Endothelial cell of umbilical vein (primary cell): ENCODE measurements around the gene ARHGEF28. TPM values are rescaled to one million over a fixed set of nuclear protein-coding genes. Genes with fewer than 3 reads are reported as not detected.
A peak's percentile ranks its signal among the peaks of the same experiment; 100 is the strongest.

Experiments used
- BruUV-seq: library from RNA; stranded (reverse); fragments of 400-500 nt; replicated peaks from 2 replicates; lab custom pipeline; 2021; lab: Mats Ljungman, UMichigan
- CTCF ChIA-PET: fragments of 300-600, 350-600 bp; sonication (Branson Sonifier 250); formaldehyde crosslinking; loops from one replicate; lab custom pipeline; 2021; ENCODE audit warnings: antibody characterized with exemption, inconsistent platforms; lab: Charles Lee
- POLR2A ChIA-PET: fragments of 300-600, 350-600 bp; sonication (Branson Sonifier 250); formaldehyde crosslinking; loops from one replicate; lab custom pipeline; 2021; ENCODE audit warnings: antibody characterized with exemption, inconsistent platforms; lab: Charles Lee
- DNase-seq: peaks from one replicate; pipeline ENCODE4 v3.0.0-alpha.2; 2011; ENCODE audit warnings: low read depth, low spot score
- FAIRE-seq: peaks from 2 replicates; lab custom pipeline; 2011; peaks lifted over from hg19 to GRCh38; lab: Jason Lieb, UNC
- H2AFZ ChIP-seq: 2 replicates; pipeline ENCODE4 v1.6.0; 2012; ENCODE audit warnings: low read depth, low read length, control low read depth, inconsistent platforms
- H3K27ac ChIP-seq: 2 replicates; pipeline ENCODE4 v1.5.1; 2011; ENCODE audit warnings: low read depth, mild to moderate bottlenecking, control low read depth, low read length, moderate library complexity; ENCODE audit not compliant: insufficient read depth
- H3K27me3 ChIP-seq, 2 experiments: 2 replicates each; pipeline versions ENCODE4 v1.6.0 to v1.6.1; 2011; ENCODE audit warnings: low read length in 2 of 2, mixed read lengths in 1 of 2; ENCODE audit not compliant: control insufficient read depth in 2 of 2, insufficient read depth in 2 of 2
- H3K36me3 ChIP-seq, 2 experiments: 2 replicates in 1 of 2; 3 replicates in 1 of 2; pipeline ENCODE4 v1.5.1; 2011; ENCODE audit warnings: low read length in 2 of 2, mild to moderate bottlenecking in 1 of 2, moderate library complexity in 1 of 2; ENCODE audit not compliant: control insufficient read depth in 2 of 2, insufficient read depth in 2 of 2; ENCODE audit errors: extremely low read depth in 1 of 2
- H3K4me1 ChIP-seq: 3 replicates; pipeline ENCODE4 v1.5.1; 2011; ENCODE audit warnings: mild to moderate bottlenecking, low read length; ENCODE audit not compliant: control insufficient read depth, insufficient read depth; ENCODE audit errors: extremely low read depth
- H3K4me2 ChIP-seq: 2 replicates; pipeline ENCODE4 v1.6.1; 2011; ENCODE audit warnings: low read length, control low read depth, mixed read lengths; ENCODE audit not compliant: insufficient read depth
- H3K4me3 ChIP-seq, 3 experiments: fragments of 200-600 bp in 1 of 3; sonication (generic), shearing (Covaris generic) in 1 of 3; replicated peaks in 1 of 3; 2 replicates each; pipeline ENCODE4 v1.5.1; 2011 to 2016; ENCODE audit warnings: control low read depth in 3 of 3, low read length in 3 of 3, mild to moderate bottlenecking in 2 of 3, inconsistent platforms in 1 of 3, low read depth in 1 of 3, moderate library complexity in 1 of 3; ENCODE audit not compliant: insufficient read depth in 1 of 3
- H3K79me2 ChIP-seq: 2 replicates; pipeline ENCODE4 v1.6.0; 2012; ENCODE audit warnings: low read length, inconsistent platforms; ENCODE audit not compliant: control insufficient read depth, insufficient read depth
- H3K9ac ChIP-seq: replicated peaks from 2 replicates; pipeline ENCODE3; 2011; ENCODE audit warnings: low read length, control low read depth; ENCODE audit not compliant: insufficient read depth; ENCODE audit errors: extremely low read depth
- H3K9me1 ChIP-seq: replicated peaks from 3 replicates; pipeline ENCODE4 v1.6.0; 2011; ENCODE audit warnings: mild to moderate bottlenecking, low read length; ENCODE audit not compliant: control insufficient read depth, insufficient read depth; ENCODE audit errors: extremely low read depth
- H3K9me3 ChIP-seq: replicated peaks from 2 replicates; pipeline ENCODE4 v1.5.1; 2012; ENCODE audit warnings: low read length, inconsistent platforms; ENCODE audit not compliant: control insufficient read depth, insufficient read depth
- H4K20me1 ChIP-seq: replicated peaks from 2 replicates; pipeline ENCODE3; 2011; ENCODE audit warnings: mild to moderate bottlenecking, low read length; ENCODE audit not compliant: control insufficient read depth, insufficient read depth; ENCODE audit errors: extremely low read depth
- CTCF ChIP-seq, 2 donors: IDR thresholded peaks; 1 replicate in 1 of 2; 2 replicates in 1 of 2; pipeline ENCODE4 v1.5.1; 2011; ENCODE audit warnings: low read length in 2 of 2, mild to moderate bottlenecking in 2 of 2, moderate library complexity in 2 of 2, control low read depth in 1 of 2, inconsistent platforms in 1 of 2, low read depth in 1 of 2; ENCODE audit not compliant: insufficient read depth in 1 of 2; ENCODE audit errors: extremely low read depth in 1 of 2
- FOS ChIP-seq: IDR thresholded peaks from 2 replicates; pipeline ENCODE4 v1.6.1; 2011; ENCODE audit warnings: mild to moderate bottlenecking, low read length, moderate library complexity, borderline replicate concordance; ENCODE audit not compliant: insufficient read depth
- GATA2 ChIP-seq: IDR thresholded peaks from 2 replicates; pipeline ENCODE4 v1.7.0; 2011; ENCODE audit warnings: low read depth, mild to moderate bottlenecking, moderate library complexity, mixed read lengths, low read length; ENCODE audit not compliant: insufficient read length, insufficient read depth
- JUN ChIP-seq: IDR thresholded peaks from 2 replicates; pipeline ENCODE4 v1.6.1; 2011; ENCODE audit warnings: borderline replicate concordance, low read depth; ENCODE audit not compliant: insufficient read length, insufficient read depth
- MAX ChIP-seq: IDR thresholded peaks from 2 replicates; pipeline ENCODE4 v1.6.1; 2011; ENCODE audit not compliant: insufficient read depth, insufficient read length
- MYC ChIP-seq: IDR thresholded peaks from one replicate; pipeline ENCODE4 v1.6.1; 2011; ENCODE audit warnings: mild to moderate bottlenecking, low read depth, low read length
- POLR2A ChIP-seq: IDR thresholded peaks from 2 replicates; pipeline ENCODE4 v1.6.1; 2012; ENCODE audit warnings: low read depth, mild to moderate bottlenecking, control low read depth, low read length
- POLR2AphosphoS5 ChIP-seq: IDR thresholded peaks from 2 replicates; pipeline ENCODE4 v1.6.1; 2012; ENCODE audit warnings: low read depth, mild to moderate bottlenecking, control low read depth, low read length, moderate library complexity; ENCODE audit not compliant: insufficient read depth
- dilution Hi-C: fragments of 300-500 bp; cut with MboI; formaldehyde crosslinking; loops from one replicate; pipeline ENCODE4 v1.15.0; 2019; ENCODE audit warnings: low sequenced_read_pairs; ENCODE audit not compliant: extremely low pct_ligation_motif_present
- intact Hi-C: fragments of 100-400 bp; cut with micrococcal nuclease; formaldehyde crosslinking; loops from one replicate; pipeline ENCODE4 v1.10.0; 2022
- polyA plus RNA-seq, 4 experiments: library from polyadenylated mRNA; depleted of rRNA in 3 of 4; stranded (reverse) in 3 of 4; unstranded in 1 of 4; fragments of >200 nt; gene quantifications; 2 replicates each; pipeline versions ENCODE4 v1.2.1 to v1.2.3, GENCODE V29; 2011 to 2012; ENCODE audit warnings: missing spikeins in 1 of 4
- total RNA-seq: library from RNA; stranded (reverse); gene quantifications from 2 replicates; pipeline ENCODE4 v1.2.3, GENCODE V29; 2021

Gene ARHGEF28
- total and polyA plus RNA-seq, 2 donors (not counting 3 experiments of a cell fraction or from before 2014, with no cell fraction given): 29.5 to 108 TPM

GRCh38 chr5:73603998-73604397 is 22.0 kb upstream of the ARHGEF28 start:
- no peaks in the 10 kb centered on the region for H3K36me3 ChIP-seq
- ChIA-PET CTCF (interaction anchor here (0.7 to 2.2 kb wide), 9 partner anchors 7 to 189 kb away, joined by 3 to 7 read pairs (median 6); no protein-coding TSS in a partner anchor), POLR2A (interaction anchor here (1.1 kb wide), 1 partner anchor 21 kb away, joined by 3 read pairs; no protein-coding TSS in a partner anchor)
- no peak overlapping the region for H3K4me3 ChIP-seq
- peak overlapping the region; percentile 84 for H3K27ac ChIP-seq
- no TSS peak for BruUV-seq
- intact Hi-C loops: no loop called here
- H3K9me1 ChIP-seq: no peaks in the 10 kb centered on the region
- H3K9ac ChIP-seq: no peak overlapping the region
- no peaks in the 10 kb centered on the region for H3K9me3 ChIP-seq
- DNase-seq: no peak
- peak overlapping the region; percentile 55 for H3K4me2 ChIP-seq
- H3K27me3 ChIP-seq: no peaks in the 10 kb centered on the region
- H3K79me2 ChIP-seq: no peaks in the 10 kb centered on the region
- FAIRE-seq: peak; percentile 21
- dilution Hi-C loops: no loop called here
- TF ChIP-seq CTCF (IDR thresholded peaks at IDR 0.05; ENCODE audit: extremely low read depth in 1 of 2, insufficient read depth in 1 of 2, low read depth in 1 of 2, low read length in 2 of 2) (no peak), POLR2AphosphoS5 (peak; percentile 38)
- H4K20me1 ChIP-seq: no peaks in the 10 kb centered on the region
- H2AFZ ChIP-seq: peak overlapping the region; percentile 6
- H3K4me1 ChIP-seq: peaks cover 46% of the 10 kb centered on the region

DNA sequence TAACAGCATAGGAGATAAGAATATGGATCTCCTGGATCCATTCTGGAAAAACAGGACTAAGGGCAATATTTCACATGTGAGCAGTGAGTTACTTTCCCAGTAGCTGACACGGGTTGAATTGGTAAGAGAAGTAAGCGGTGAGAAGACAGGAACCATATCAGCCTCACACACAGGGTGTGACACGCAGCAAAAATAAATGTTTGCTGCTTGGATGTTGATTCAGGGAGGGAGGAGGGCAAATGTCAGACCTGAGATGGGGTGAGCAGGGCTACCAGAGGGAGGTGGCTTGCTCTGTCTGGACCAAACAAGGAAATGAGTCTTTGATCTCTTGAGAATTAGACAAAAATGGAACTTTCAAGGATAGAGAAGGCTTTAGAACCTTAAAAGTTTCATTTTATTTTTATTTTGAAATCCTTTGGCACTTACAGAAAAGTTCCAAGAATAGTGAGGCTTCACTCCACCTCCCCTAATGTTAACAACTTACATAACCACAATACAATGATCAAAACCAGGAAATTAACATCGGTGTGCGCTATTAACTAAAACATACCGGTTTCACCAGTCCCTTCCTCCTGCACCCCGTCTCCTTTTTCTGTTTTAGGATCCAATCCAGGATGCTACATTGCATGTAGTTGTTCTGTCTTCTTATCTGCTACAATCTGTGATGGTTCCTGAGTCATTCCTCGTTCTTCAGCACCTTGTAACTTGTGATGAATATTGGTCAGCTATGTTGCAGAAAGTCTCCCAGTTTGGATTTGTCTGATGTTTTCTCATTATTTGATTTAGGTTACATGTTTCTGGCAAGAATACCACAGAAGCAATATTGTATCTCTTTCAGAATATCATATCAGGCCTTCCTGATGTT is 20.5 kb upstream of the ARHGEF28 start:
- Histone ChIP-seq H3K27ac (peak overlapping the region; percentile 84), H3K9me3 (no peaks in the 10 kb centered on the region), H3K9ac (peak overlapping the region; percentile 27), H3K4me1 (peaks cover 46% of the 10 kb centered on the region), H3K4me2 (peak overlapping the region; percentile 64), H3K27me3 (no peaks in the 10 kb centered on the region), H3K4me3 (no peak overlapping the region), H3K79me2 (no peaks in the 10 kb centered on the region), H3K9me1 (no peaks in the 10 kb centered on the region), H2AFZ (peak overlapping the region; percentile 43), H4K20me1 (no peaks in the 10 kb centered on the region), H3K36me3 (no peaks in the 10 kb centered on the region)
- TF ChIP-seq GATA2: peak; percentile 78
- TF ChIP-seq POLR2AphosphoS5: peak; percentile 72
- no peak for TF ChIP-seq MAX
- peak; percentile 5 for TF ChIP-seq FOS
- TF ChIP-seq JUN: no peak
- peak; percentile 58 for TF ChIP-seq POLR2A
- no peak for TF ChIP-seq MYC
- DNase-seq: peak; percentile 89
- BruUV-seq: TSS peak; percentile 51
- intact Hi-C loops: loop anchor here (1.0 kb wide), 3 partner anchors 21 to 68 kb away; partner anchors contain the start of gene ARHGEF28
- ChIA-PET POLR2A (no interaction called here), CTCF (interaction anchor here (0.8 to 2.2 kb wide), 9 partner anchors 9 to 188 kb away, joined by 3 to 7 read pairs (median 3); no protein-coding TSS in a partner anchor)
- FAIRE-seq: peak; percentile 83
- dilution Hi-C loops: no loop called here
